HG02763 (cell line): ENCODE results near the gene CREB5.
"Not testable (repeated sequence)": the region's sequence is repeated elsewhere in the genome, so short reads cannot be mapped to it uniquely, and the experiment has no call there.

Experiments used
- ATAC-seq: cut with Tn5 transposase; IDR thresholded peaks from one replicate; pipeline ENCODE4 v1.9.1; 2021; ENCODE audit warnings: mild to moderate bottlenecking, moderate library complexity; ENCODE audit not compliant: unreplicated experiment

The CREB5 gene

DNA sequence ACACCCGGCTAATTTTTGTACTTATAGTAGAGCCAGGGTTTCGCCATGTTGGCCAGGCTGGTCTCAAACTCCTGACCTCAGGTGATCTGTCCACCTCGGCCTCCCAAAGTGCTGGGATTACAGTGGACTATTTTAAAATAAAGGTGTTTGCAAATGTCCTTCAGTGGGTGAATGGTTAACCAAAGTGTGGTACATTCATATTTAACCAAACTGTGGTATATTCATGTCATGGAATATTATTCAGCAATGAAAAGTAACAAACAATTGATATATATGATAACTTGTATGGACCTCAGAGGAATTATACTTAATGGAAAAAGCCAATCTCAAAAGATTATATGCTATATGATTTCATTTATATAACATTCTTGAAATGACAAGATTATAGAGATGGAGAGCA is 190.0 kb downstream of the CREB5 start:
- ATAC-seq = no peak

- no peak for ATAC-seq
Measured at GRCh38 chr7:28605427-28606085, 193.2 kb downstream of the CREB5 start.

- no peak for ATAC-seq
Measured at GRCh38 chr7:28606421-28606820, 194.1 kb downstream of the CREB5 start.

- no peak for ATAC-seq
Measured at GRCh38 chr7:28607855-28608193, 195.5 kb downstream of the CREB5 start.

GRCh38 chr7:28608237-28608656 is 195.9 kb downstream of the CREB5 start:
- no peak for ATAC-seq

- no peak for ATAC-seq
Measured at GRCh38 chr7:28608731-28609130, 196.4 kb downstream of the CREB5 start.

DNA sequence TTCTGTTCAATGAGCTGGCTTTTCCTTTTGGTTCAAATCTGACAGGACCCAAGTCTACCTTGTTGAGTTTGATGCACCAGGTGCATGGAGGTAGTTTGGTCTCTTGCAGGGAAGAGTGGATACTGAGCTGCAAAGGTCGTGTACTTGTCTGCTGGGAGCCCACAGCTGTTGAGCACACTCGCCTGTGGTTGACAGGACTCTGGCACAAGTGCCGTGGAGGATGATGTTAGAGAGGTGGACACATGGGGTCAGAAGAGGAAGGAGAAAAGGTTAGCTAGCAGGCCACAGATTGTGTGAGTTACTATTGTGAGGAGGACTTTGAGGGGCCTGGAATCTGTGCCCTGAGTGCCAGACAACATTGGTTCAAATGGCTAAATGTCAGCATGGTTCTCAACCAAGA is 197.3 kb downstream of the CREB5 start:
- ATAC-seq = no peak

DNA sequence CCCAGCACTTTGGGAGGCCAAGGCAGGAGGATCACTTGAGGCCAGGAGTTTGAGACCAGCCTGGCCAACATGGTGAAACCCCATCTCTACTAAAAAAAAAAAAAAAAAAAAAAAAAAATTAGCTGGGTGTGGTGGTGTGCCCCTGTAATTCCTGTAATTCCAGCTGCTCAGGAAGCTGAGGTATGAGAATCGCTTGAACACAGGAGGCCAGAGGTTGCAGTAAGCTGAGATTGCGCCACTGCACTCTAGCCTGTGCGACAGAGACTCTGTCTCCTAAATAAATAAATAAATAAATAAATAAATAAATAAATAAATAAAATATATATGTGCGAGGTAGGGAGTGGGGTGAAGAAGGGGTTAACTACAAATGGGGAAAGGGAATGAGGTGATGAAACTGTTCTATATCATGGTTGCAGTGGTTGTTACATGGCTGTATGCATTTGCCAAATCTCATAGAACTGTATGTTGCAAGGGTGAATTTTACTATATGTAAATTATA is 199.1 kb downstream of the CREB5 start:
- not testable (repeated sequence) for ATAC-seq

- no peak for ATAC-seq
Measured at GRCh38 chr7:28613262-28613661, 200.9 kb downstream of the CREB5 start.

GRCh38 chr7:28615091-28615490 is 202.8 kb downstream of the CREB5 start:
- ATAC-seq = no peak

DNA sequence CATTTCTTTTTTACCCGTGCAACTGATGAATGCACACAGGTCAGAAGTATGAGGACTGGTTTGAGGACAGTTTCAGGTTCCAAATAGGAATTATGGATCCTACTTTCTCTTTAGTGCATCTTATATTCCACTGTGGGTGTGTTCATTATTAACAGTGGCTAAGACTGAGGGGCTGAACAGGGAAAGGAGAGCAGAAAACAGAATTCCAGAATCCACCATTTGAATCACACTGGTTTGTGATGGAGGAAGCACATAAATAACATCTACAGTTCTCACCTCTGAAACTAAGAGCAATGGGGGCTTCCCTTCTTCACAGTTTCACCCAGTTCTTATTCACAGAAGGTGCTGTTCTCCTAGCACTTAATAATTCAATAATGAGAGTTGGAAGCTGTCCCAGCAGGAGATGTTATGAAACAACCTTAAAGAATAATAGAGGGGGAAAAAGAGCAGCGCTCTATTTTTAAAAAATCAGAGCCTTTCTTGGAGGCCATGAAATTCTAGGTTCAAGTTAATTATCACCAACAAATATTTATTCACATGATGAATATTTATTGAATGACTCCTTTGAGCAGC is 205.1 kb downstream of the CREB5 start:
- no peak for ATAC-seq

DNA sequence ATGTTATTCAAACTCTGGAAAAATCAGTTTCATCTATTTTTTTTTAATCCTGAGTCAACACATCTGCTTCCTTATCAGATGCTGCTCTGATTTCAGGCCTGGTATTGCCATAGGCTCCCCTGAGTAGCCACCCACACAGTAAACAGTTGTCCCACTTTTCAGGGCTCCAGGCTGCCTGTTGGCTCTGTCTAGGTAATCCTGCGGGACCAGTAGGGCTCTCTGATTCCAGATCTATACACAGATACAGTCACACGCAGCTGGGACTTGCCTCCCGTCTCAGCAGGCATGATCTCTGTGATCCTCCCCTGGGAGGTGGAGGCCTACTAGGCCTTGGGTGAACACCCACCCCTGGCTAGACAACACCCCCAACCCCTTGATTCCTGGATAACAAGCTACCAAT is 206.1 kb downstream of the CREB5 start:
- no peak for ATAC-seq

- no peak for ATAC-seq
Measured at GRCh38 chr7:28619256-28619655, 206.9 kb downstream of the CREB5 start.

GRCh38 chr7:28621369-28621841 is 209.1 kb downstream of the CREB5 start:
- no peak for ATAC-seq

- ATAC-seq = no peak
Measured at GRCh38 chr7:28623105-28623730, 210.9 kb downstream of the CREB5 start.

- ATAC-seq = no peak
Measured at GRCh38 chr7:28623863-28624262, 211.5 kb downstream of the CREB5 start.

DNA sequence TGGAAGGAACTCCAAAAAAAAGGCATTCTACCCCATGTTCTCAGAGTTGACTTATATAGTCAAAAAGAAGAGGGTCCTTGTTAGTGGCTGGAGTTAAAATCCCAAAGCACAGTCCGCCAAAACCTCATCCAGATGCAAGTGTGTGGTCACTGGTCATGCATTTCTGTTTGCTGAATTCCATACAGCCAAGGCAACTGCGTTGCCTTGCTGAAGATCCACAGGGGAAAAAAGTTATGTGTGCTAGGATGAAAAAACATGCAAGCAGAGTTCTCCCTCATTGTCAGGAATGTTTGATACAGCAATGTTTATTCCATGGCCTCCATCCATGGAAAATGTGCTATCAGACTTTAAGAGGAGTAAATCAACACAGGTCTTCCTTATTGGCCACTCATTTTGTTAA is 213.1 kb downstream of the CREB5 start:
- no peak for ATAC-seq

GRCh38 chr7:28626221-28626620 is 213.9 kb downstream of the CREB5 start:
- no peak for ATAC-seq

DNA sequence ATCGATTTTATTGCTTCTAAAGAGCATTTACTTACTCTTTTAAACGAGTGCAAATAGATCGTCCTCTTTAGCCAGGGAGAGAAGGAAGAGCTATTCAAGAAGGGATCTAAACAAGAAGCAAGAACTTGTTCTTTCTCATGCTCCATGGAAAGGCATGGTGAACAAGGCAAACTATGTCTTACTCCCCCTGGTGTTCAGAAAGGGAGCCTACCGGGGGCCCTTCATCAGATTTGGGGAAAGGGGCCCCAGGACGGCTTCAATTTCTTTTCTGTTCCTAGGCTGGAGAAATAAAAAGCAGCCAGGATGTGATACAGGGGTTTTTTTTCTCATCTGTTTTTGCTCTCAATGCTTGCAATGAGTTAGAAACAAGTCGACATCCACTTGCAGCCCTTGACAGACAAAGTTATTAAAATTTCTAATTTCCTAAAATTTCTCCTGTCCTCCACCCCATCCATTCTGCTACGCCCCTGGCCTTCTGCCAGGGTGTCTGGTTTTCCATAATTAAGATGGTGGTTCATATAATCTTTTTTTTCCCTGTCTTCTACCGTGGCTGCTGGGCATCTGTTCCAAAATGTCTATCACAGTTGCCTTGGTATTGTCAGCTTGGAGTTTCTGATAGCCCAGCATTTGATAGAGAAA is 214.4 kb downstream of the CREB5 start:
- ATAC-seq = no peak

DNA sequence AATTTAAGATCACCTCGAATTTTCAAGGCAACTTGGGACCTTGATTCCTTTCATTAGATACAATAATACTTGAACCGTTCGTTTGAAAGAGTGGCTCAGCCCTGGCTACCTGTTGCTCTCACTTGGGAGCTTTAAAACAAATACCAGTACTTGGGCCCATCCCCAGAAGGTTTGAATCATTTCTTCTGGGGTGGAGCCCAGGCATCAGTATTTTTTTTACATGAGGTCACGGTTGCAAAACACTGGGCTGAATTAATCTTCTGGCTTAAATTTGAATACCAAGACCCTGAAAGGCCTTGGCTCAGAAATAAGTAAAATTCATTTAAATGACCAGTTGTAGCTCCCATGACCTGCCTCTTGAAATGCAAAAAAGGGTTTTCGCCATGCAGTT is 214.9 kb downstream of the CREB5 start:
- ATAC-seq = no peak

GRCh38 chr7:28627896-28628295 is 215.6 kb downstream of the CREB5 start:
- ATAC-seq = no peak
